GM21529 (cell line): Measurements from ENCODE around the gene CCDC180.
"Not testable (repeated sequence)": the region's sequence is repeated elsewhere in the genome, so short reads cannot be mapped to it uniquely, and the experiment has no call there.

ENCODE experiments used
- ATAC-seq: cut with Tn5 transposase; IDR thresholded peaks from one replicate; pipeline ENCODE4 v1.9.1; 2021; ENCODE audit not compliant: unreplicated experiment

Gene CCDC180

DNA sequence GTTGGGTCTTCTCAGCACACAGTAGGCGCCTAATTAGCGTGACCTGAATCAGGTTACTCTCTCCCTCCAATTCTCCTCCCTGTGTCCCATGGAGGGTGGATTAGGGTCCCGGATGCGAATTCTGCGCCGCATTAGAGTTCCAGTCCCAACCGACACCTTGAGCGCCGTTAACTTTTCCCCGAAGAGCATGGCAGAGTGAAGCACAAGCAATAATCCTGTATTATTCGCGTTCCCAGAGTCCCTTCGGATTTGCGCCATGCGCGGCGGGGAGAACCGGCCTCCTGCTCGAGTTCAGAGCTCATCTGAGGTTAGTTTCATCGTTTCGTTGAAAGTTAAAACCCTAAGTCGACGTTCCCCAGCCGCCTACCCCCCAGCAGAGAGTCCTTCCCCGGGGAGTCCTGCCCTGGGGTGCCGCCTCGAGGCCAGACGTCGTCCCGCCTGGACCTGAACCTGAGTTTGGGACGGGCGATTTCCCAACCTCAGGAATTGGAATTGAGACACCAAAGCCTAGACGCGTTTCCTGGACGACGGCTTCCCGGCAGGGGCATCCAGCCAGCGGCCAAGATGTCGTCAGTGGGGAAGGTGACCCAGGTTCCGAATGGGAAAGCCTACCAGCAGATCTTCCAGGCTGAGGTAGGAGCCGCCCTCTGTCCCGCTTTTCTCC, at the start of gene CCDC180:
Gene CCDC180 (plus strand): TSS at position 160 of the 664 bp plus-strand sequence. CDS start 405 bp downstream, at position 565.
- ATAC-seq: no peak

DNA sequence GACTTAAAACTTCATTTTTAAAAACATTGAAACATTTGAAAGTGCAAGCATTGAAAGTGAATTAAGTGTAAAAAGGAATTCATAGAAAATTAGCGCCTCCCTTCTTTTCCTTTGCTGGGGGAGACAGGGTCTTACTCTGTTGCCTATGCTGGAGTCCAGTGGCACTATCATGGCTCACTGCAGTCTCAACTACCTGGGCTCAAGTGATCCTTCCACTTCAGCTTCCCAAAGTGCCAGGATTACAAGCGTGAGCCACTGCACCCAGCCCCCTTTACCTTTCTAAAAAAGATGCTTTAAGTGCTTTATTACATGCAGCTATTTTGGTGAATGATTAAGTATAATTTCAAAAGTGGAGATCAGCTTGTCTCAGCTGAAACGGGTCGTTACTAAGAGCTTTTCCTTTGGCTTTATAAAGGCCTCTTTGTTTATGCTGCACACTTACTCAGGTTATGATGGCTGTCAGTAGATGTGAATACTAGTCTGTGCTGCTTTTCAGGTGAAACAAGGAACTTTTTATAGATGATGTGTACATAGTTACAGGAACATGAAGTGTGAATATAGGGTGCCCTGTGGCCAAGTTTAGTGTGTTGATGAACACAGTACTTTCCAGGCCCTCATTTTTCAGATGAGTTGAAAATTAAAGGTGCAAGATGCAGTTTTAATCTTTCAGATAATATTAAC, 47.5 kb upstream of the CCDC180 start:
- not testable (repeated sequence) for ATAC-seq

DNA sequence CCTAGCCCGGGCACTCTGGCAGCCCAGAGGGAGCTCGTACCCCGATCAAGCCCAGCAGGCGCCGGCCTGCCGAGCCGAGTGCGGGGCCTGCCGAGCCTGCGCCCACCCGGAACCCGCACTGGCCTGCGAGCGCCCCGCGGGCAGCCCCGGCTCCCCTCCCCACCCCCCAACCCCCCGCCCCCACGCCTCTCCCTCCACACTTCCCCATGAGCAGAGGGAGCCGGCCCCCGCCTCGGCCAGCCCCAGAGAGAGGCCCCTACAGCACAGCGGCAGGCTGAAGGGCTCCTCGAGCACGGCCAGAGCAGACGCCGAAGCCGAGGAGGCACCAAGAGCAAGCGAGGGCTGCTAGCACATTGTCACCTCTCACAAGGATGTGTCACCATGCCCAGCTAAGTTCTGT, 36.2 kb upstream of the CCDC180 start:
- ATAC-seq: no peak

DNA sequence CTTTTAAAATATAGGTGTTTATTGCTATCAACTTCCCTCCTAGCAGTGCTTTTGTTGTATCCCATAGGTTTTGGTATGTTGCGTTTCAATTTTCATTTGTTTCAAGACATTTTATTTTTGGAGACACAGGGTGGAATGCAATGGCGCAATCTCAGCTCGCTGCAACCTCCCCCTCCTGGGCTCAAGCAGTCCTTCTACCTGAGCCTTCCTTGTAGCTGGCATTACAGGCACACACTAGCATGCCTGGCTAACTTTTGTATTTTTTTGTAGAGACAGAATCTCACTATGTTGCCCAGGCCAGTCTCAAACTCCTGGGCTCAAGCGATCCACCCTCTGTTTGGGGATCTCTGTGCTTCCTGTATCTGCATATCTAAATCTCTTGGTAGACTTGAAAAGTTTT, 35.4 kb upstream of the CCDC180 start:
- ATAC-seq: no peak

DNA sequence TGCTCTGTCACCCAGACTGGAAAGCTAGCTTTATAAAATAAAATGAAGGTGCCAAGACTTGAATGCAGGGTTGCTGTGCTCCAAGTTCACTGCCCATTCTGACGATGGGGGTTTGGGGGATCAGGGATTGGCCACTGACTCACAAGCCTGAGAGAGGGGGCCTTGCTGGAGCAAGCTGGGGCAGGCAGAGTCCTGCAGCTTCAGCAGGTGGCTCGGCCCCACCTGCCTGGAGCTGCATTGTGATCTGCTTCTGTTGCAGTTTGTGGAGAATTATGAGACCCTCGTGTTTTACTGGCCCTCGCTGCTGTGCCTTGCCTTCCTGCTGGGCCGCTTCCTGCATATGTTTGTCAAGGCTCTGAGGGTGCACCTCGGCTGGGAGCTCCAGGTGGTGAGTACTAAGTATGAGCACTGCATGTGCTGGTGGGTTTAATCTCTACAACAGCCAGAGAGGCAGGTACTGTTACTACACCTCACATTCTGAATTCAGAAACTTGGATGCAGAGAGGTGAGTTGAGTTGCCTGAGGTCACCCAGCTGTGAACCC, 31.1 kb upstream of the CCDC180 start:
- no peak for ATAC-seq

DNA sequence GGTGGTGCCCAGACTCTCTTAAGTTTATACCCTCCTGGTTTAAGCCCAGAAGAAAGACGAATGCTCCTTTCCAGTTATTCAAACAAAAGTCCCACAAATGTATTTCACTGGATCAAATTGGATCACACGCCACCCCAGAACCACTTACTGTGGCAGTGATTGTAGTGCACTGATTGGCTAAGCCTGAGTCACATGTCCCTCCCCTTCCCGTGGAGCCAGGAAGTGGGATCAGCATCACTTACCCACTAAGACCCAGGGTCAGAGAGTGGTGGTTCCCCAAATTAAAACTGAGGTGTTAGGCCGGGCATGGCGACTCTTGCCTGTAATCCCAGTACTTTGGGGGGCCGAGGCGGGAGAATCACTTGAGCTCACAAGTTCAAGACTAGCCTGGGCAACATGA, 29.5 kb upstream of the CCDC180 start:
- no peak for ATAC-seq

DNA sequence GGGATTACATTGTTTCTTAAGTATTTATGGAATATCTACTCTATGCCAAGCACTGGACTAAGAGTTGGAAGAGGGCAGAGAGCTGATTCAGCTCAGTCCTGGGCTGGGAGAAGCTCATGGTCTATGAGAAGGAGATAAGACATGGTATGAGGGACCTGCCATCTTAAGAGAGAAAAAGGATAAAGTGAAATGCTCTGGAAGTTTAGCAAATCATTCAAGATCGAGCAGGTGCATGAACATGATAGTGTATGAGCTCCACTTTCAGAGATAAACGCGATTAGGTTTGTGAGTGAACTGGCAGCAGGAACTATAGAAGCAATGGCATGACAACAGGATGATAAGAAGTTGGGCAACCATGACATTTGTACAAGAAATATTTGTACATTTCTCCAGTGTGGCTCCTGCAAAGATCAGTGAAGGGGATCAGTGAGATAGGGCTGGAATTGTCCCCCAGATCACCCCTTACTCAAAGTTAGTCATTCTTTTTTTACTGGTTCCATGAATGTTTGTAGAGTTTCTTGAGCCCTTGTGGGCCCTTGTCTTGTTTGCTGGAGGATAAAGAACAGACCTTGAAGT, 26.6 kb upstream of the CCDC180 start:
- ATAC-seq: no peak

DNA sequence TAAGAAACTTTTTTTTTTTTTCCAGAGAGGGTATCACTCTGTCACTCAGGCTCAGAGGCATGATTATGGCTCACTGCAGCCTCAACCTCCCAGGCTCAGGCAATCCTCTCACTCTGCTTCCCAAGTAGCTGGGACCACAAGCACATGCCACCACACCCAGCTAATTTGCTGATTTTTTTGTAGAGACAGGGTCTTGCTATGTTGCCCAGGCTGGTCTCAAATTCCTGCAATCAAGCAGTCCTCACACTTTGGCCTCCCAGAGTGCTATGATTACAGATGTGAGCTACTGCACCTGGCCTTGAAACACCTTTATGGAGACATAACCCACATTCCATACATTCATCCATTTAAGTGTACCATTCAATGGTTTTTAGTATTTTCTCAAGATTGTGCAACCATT, 23.7 kb upstream of the CCDC180 start:
- ATAC-seq: no peak

DNA sequence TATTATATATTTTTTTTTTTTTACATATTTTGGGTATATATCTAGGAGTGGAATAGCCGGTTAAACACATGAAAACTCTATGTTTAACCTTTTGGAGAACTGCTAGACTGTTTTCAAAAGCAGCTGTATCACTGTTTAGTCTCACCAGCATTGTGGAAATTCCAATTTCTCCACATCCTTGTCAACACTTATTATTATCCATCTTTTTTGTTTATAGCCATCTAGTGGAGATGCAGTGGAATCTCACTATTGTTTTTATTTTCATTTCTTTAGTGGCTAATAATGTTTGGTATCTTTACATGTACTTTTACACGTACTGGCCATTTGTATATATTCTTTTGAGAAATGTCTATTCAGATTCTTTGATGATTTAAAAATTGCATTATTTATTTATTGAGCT, 22.7 kb upstream of the CCDC180 start:
- no peak for ATAC-seq

DNA sequence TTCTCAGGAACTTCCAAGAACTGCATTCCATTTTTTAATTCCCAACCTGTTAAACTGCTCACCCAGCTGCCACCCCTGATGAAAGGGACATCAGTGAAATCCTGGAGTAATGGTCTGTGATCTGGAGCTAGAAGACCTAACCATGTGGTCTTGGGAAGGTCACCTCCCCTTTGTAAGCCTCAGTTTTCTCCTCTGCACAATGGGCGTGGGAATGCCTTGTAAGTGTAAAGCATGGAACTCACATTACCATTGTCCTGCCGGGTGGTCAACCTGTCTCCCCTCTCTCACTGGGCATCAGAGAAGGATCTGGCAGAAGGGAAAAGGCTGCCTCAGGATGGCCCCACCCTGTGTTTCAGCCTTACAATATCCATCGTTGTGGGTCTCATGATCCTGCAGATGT, 15.3 kb upstream of the CCDC180 start:
- ATAC-seq: no peak

DNA sequence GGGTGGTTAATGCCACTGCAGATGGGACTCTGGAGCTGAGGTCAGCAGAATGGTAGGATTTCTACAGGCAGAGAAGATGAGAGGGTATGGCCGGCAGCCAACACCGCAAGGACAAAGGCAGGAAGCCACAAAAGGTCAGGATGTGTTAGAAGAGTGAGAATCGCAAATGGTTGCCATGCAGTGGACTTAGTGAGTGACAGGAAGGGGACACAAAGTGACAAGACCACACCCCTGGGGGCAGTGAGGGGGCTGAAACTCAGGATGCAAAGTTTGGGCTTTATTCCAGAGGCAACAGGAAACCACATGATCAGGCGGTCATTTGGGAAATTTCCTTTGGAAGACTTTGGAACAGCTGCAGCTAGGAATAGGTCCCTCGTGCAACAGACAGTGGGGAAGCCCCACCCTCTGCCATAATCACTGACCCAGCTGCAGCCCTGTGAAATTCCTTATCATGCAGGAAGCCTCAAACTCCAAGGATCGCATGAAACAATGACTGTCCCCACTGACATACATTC, 14.2 kb upstream of the CCDC180 start:
- no peak for ATAC-seq

DNA sequence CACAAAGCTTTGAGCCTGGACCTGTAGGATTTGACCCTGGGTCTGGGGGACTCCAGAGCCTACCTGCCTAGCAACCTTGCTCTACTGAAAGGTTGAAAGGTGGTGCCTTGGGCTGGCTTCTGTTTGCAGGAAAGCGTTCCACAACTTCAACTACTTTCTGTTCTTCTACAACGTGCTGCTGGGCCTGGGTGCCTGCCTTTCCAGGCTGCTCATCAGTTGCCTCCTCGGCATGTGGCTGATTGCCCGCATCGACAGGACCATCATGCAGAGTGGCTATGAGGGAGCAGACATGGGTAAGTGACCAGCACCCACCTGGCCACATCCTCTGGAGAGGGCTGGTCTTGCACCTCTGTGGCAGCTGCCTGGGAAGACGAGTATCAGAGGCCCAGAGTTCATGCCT, 13.6 kb upstream of the CCDC180 start:
- ATAC-seq: no peak

DNA sequence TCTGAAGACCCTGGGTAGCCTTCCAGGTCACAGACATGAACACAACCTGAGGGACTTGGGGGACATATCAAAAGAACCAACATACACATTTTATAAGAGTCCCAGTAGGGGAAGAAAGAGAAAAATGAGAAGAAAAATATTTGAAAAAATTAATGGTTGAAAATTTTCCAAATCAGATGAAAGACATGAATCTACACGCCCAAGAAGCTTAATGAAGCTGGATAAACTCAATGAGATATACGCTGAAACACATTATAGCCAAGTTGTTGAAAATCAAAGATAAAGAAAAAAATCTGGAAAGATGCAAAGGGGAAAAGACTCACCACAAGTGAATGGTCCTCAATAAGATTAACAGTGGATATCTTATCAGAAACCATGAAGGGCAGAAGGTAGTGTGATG, 9.6 kb upstream of the CCDC180 start:
- no peak for ATAC-seq

DNA sequence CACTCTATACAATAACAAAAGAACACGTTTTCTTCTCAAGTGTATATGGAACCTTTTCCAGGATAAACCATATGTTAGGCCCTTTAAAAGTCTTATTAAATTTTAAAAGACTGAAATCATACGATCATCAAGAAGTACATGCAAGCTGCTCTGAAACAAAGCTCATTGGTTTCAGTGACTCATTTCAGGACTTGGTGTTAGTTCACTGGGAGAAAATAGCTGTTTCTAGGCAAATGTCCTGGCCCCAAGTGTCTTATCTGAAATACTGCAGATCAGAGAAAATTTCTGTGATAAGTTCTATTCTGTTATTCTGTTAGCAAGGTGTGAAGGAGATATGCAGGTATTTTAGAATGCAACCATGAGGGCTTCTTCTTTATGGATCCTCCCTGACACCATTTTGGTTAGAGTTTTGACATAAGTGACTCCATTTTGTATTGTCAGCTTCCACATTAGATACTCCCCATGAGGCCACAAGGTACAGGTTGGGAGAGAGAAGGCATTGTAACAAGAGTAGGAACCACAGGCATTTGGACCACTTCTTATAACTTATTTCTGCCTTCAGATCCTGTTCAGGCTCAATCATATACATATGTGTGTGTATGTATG, 7.5 kb upstream of the CCDC180 start:
- ATAC-seq: peak; percentile 81

DNA sequence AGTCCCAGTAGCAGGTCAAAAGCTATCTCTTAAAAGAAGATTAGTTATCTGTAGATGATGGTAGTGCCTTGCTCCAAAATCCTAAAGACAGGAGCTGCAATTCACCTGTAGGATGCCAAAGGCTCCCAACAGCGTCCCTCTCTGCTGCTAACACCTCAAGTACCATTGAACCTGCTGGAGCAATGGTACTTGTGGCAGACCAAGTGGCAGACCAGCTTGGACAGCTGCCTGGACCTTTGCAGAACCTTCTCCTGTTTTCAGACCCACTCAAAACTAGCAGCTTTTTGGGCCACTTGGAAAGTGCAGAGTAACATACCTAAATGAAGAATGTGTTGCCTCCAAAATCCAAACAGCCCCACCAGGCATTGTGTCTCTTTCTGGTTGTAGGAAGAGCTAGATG, 6.9 kb upstream of the CCDC180 start:
- no peak for ATAC-seq

DNA sequence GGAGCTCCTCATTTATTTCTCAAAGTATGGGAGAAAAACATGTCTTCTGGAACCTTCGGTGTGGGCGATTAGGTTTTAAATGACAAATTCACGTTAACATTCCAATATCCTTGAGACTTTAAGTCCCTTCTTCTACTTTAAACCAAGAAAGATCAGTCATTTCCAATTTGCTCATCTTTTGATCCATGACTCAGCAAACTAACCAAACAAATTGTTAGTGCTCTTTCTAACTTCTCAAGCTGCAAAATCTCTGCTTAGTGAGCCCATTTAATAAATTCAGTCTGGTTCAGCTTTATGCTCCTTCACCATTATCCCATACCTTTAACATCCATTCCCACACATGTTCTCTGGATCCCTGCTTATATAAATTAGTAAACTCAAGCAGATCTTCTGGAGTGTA, 5.5 kb upstream of the CCDC180 start:
- ATAC-seq: no peak

DNA sequence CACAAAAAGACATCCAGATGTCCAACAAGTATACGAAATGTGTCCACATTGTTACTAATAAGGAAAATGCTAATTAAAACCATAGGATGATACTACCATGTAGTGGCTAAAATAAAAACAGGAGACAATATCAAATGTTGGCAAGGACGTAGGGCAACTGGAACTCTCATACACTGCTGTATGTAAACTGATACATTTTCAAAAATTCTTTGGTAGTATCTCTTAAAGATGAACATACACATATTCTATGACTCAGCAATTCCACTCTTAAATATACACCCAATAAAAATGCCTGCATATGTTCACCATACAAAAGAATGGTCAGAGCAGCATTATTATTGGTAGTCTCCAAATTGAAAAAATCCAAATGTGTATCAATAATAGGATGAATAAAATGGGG, 2.9 kb upstream of the CCDC180 start:
- no peak for ATAC-seq

DNA sequence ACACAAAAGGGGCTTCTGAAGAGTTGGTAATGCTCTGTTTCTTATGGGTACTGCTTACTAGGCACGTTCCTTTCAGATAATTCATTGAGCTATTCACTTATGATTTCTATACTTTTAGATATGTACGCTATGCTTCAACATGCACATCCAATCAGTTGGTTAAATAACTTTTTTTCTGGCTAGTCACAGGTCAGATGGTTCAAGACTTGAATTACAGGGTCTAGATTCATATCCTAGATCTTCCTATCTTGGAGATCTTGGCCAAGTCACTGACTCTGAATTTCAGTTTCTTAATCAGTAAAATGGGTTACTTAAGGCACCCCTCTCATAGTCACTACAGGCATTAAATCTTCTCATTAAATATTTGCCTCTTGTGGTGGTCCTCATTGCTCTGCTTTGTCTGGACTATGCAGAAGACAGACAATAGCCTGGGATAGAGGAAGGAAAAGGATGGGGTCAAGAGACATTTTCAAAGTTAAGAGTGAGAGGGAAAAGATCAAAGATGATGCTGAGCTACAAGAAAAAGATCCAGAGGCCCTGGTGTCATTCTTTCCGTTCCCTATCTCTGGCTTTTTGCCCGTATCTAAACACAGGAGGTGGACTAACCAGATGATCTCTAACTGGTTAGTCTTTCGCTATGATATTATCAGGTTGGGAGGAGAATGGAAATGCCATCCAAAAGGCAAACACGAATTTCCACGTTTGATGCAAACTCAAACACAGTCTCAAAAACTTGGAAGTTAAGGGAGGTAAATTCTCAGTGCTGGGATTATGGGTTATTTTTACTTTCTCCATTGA, 1.8 kb upstream of the CCDC180 start:
- ATAC-seq: no peak

DNA sequence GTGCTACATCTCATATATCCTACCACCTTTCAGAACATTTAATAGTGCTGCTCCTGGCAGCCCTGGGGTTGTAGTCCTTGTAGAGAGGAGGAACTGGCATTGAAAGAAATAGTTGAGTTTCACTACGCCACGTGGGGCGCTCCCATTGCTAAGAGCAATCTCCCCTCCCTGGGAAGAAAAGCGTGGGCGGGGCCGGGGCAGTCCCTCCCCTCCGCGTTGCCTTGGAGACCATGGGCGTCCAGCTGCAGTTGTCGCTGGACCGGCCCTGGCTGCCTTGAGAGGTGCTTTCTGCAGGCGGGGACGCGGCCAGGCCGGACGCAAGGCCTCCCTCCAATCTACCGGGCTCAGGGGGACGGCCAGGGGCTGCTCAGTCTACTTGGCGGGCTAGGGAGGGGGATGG, 368 bp upstream of the CCDC180 start:
- no peak for ATAC-seq

DNA sequence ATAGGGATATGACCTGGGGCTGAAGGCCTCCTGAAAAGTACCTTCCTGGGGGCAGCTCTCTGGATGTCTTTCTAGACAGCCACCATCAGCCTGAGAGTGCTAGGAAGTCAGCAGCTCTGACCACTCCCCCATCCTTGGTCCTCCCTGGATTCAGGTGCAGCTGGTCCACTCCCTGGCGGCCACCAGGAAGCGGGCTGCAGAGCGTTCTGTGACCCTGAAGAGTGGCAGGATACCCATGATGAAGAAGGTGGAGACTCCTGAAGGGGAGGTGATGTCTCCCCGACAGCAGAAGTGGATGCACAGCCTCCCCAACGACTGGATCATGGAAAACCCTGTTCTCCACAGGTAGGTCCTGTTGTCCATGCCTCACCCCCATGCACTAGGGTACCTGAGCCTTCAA, 1.8 kb downstream of the CCDC180 start:
- no peak for ATAC-seq

DNA sequence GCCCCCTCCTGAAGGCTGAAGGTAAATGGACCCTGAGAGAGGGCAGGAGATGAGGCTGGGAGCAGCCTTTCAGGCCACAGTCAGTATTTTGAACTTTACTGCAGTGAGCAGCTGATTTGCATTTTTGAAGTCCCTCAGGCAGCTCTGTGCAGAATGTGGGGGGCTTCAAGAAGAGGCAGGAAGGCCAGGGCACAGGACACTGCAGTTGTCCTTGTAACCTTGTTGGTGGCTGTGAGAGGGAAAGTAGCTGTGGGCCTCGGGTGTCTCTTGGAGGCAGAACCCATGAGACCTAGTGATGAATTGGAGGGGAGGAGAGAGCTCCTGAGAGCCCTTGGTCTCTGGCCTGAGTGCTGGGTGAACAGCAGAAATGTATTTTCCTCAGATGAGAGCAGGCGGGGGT, 2.6 kb downstream of the CCDC180 start:
- ATAC-seq: no peak
